GM10266 (cell line): Measurements from ENCODE around the gene HS6ST3.

Source experiments
- DNase-seq: peaks from one replicate; pipeline ENCODE4 v3.0.0; 2012; ENCODE audit errors: extremely low spot score
- CTCF ChIP-seq: IDR thresholded peaks from 2 replicates; pipeline ENCODE4 v1.5.1; 2012; ENCODE audit warnings: mild to moderate bottlenecking, low read depth; ENCODE audit not compliant: control insufficient read depth, insufficient read depth; ENCODE audit errors: missing control alignments

Gene HS6ST3

DNA sequence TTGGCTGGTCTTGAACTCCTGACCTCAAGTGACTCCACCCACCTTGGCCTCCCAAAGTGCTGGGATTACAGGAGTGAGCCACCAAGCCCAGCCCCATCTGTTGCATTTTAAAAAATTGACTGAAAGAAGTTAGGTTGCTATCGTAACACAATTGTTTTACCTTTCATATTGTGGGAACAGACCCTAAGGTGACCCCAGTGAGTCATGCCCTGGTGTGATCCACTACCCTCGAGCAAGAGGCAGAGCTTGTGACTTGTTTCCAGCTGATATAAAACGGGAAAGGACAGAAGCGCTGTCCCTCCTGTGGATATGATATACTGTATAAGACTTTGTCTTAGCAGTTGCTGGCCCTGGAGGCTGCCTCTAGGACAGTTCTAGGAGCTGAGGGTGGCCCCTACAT is 308.6 kb downstream of the HS6ST3 start:
- DNase-seq, result no peak
- no peak for TF ChIP-seq CTCF

DNA sequence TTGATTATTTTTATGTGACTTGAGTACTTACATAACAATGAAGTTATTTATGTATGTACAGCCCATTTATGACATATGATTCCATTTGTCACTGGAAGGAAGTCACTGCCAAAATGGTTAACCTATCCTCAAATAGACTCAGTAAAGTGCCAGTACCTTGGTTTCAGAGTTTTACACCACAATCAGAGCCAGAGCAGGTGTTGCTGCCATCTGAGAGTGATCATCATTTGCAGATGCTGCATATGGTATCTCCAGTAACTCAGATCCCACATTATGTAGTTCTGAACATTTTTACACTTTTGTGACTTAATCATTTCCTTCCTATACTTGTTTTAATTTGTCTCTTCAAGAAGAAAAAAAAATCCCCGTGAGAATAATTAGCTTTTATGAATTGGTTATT is 313.3 kb downstream of the HS6ST3 start:
- no peak for TF ChIP-seq CTCF
- no peak for DNase-seq

- no peak for TF ChIP-seq CTCF
- no peak for DNase-seq
These were observed 313.7 kb downstream of the HS6ST3 start for GRCh38 chr13:96403651-96404050.

GRCh38 chr13:96415831-96416385 is 326.0 kb downstream of the HS6ST3 start:
- no peak for DNase-seq

GRCh38 chr13:96417939-96418685 is 328.2 kb downstream of the HS6ST3 start:
- DNase-seq, result no peak
- no peak for TF ChIP-seq CTCF

More at GRCh38 chr13:96415831-96416385, 326.0 kb downstream of the HS6ST3 start:
- TF ChIP-seq CTCF, result no peak

- no peak for DNase-seq
- no peak for TF ChIP-seq CTCF
These were observed 331.4 kb downstream of the HS6ST3 start for GRCh38 chr13:96421314-96421713.

DNA sequence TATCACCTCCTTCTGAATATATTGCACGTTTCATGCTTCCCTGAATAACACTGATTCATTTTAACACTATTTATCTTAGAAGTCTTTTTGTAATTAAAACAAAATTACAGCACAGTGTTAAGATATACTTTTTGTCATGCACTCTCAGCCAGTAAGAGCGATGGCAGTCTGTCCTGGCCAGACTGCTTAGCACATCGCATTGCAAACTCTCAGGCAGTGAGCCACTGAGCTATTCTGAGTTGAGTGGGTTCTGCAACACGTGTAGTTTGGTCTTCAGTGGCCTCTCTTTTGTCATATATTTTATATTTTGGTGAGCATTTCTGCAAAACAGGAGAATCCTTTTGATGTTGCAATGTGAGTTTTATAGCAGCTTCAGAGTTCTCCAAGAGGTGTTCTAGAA is 332.1 kb downstream of the HS6ST3 start:
- TF ChIP-seq CTCF, result no peak
- DNase-seq, result no peak
